Choroid plexus epithelial cell (primary cell): Measurements from ENCODE around the gene PARD3.

Experiments
- DNase-seq: peaks from one replicate; pipeline ENCODE4 v3.0.0-alpha.2; 2010; ENCODE audit warnings: low read depth
- H3K4me3 ChIP-seq: 2 replicates; pipeline ENCODE4 v1.5.1; 2011; ENCODE audit warnings: low read depth, mild to moderate bottlenecking, control low read depth, low read length, moderate library complexity
- TF ChIP-seq, protein P1 (sequence below): conservative IDR thresholded peaks from 2 replicates; pipeline ENCODE4 v1.5.1; 2011; ENCODE audit warnings: low read depth, mild to moderate bottlenecking, control low read depth, inconsistent platforms, low read length, moderate library complexity

The PARD3 gene

GRCh38 chr10:34177445-34177844 lies 637.7 kb downstream of the PARD3 start:
- H3K4me3 ChIP-seq: no peak overlapping the region
- TF ChIP-seq, protein P1, sequence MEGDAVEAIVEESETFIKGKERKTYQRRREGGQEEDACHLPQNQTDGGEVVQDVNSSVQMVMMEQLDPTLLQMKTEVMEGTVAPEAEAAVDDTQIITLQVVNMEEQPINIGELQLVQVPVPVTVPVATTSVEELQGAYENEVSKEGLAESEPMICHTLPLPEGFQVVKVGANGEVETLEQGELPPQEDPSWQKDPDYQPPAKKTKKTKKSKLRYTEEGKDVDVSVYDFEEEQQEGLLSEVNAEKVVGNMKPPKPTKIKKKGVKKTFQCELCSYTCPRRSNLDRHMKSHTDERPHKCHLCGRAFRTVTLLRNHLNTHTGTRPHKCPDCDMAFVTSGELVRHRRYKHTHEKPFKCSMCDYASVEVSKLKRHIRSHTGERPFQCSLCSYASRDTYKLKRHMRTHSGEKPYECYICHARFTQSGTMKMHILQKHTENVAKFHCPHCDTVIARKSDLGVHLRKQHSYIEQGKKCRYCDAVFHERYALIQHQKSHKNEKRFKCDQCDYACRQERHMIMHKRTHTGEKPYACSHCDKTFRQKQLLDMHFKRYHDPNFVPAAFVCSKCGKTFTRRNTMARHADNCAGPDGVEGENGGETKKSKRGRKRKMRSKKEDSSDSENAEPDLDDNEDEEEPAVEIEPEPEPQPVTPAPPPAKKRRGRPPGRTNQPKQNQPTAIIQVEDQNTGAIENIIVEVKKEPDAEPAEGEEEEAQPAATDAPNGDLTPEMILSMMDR: no peak
- DNase-seq: no peak

DNA sequence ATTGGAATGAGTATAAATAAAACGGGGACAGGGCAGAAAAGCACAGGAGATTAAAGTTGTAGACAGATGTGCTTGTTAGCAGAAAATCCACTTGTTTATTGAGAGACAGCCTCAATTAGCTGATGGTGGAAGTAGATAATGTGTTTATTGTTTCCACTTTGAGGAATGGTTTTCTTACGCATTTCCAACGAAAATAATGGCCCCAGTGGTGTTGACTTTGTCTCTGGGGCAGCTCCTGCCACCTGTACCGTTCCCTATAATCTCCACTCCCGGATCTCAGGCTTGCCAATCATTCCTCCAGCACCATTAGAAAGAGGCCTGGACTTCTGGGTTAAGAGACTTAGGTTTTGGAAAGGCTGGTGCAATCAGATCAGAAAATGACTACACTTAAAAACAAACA lies 638.7 kb downstream of the PARD3 start:
- TF ChIP-seq, protein P1: no peak
- no peak overlapping the region for H3K4me3 ChIP-seq
- no peak for DNase-seq

GRCh38 chr10:34175121-34175520 lies 640.0 kb downstream of the PARD3 start:
- no peak overlapping the region for H3K4me3 ChIP-seq
- TF ChIP-seq, protein P1: no peak
- no peak for DNase-seq

GRCh38 chr10:34172936-34173533 lies 642.1 kb downstream of the PARD3 start:
- no peak overlapping the region for H3K4me3 ChIP-seq
- TF ChIP-seq, protein P1: no peak
- DNase-seq: no peak

GRCh38 chr10:34171957-34172527 lies 643.1 kb downstream of the PARD3 start:
- no peak overlapping the region for H3K4me3 ChIP-seq
- TF ChIP-seq, protein P1: no peak
- DNase-seq: no peak

- H3K4me3 ChIP-seq: no peak overlapping the region
- no peak for DNase-seq
- TF ChIP-seq, protein P1: no peak
These were observed 645.4 kb downstream of the PARD3 start for GRCh38 chr10:34169677-34170076.

- no peak overlapping the region for H3K4me3 ChIP-seq
- DNase-seq: no peak
- TF ChIP-seq, protein P1: no peak
These were observed 646.0 kb downstream of the PARD3 start for GRCh38 chr10:34169131-34169530.
